ENCODE results near the gene MAPK6.

DNA sequence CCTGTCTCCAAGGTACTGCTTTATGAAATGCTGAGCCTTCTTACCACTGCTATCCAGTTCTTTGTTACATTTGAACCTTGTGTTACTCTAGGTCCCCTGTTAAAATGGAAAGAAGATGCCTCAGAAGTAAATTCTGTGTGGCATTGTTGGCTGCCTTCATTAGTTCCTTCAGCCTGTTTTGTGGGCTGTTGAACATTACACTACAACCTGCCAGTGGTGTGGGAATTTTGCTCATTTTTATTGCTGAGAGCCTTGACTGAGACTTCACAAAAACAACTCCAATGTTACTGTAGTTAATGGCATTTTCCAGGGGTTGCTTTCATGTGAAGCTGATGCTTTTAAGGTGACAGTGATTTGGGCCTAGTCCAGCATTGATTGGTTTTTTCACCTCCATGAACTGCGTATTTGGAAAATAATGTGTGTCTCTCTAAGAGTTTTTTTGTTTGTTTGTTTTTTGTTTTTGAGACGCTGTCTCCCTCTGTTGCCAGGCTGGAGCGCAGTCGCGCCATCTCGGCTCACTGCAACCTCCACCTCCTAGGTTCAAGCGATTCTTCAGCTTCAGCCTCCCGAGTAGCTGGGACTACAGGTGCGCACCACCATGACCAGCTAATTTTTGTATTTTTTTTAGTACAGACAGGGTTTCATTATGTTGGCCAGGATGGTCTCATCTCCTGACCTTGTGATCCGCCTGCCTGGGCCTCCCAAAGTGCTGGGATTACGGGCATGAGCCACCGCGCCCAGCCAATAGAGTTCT is 4.3 kb downstream of the MAPK6 start:
- TF ChIP-seq ZZZ3 (IDR thresholded peaks at IDR 0.05; ENCODE audit: control insufficient read depth, insufficient read length, low read depth), result no peak
- TF ChIP-seq, protein P1, sequence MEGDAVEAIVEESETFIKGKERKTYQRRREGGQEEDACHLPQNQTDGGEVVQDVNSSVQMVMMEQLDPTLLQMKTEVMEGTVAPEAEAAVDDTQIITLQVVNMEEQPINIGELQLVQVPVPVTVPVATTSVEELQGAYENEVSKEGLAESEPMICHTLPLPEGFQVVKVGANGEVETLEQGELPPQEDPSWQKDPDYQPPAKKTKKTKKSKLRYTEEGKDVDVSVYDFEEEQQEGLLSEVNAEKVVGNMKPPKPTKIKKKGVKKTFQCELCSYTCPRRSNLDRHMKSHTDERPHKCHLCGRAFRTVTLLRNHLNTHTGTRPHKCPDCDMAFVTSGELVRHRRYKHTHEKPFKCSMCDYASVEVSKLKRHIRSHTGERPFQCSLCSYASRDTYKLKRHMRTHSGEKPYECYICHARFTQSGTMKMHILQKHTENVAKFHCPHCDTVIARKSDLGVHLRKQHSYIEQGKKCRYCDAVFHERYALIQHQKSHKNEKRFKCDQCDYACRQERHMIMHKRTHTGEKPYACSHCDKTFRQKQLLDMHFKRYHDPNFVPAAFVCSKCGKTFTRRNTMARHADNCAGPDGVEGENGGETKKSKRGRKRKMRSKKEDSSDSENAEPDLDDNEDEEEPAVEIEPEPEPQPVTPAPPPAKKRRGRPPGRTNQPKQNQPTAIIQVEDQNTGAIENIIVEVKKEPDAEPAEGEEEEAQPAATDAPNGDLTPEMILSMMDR (IDR thresholded peaks at IDR 0.05 in 2 of 3, conservative IDR thresholded peaks at IDR 0.05 in 1 of 3; ENCODE audit: control insufficient read depth in 2 of 3, extremely low read depth in 1 of 3, insufficient read depth in 1 of 3, low read depth in 3 of 3, low read length in 3 of 3), result no peak

All from GM12878 (cell line).